HG02642 (cell line): ENCODE data around the gene TGFBR3.
A peak's percentile ranks its signal among the peaks of the same experiment; 100 is the strongest.

Experiments
- ATAC-seq: cut with Tn5 transposase; IDR thresholded peaks from one replicate; pipeline ENCODE4 v1.9.1; 2021; ENCODE audit warnings: mild to moderate bottlenecking; ENCODE audit not compliant: unreplicated experiment, poor library complexity

TGFBR3 gene

GRCh38 chr1:91884459-91885212, 1.3 kb downstream of the TGFBR3 start:
- ATAC-seq: no peak

- ATAC-seq: no peak
Observed at GRCh38 chr1:91883470-91883869, 2.5 kb downstream of the TGFBR3 start.

- ATAC-seq: no peak
Observed at GRCh38 chr1:91881280-91881679, 4.7 kb downstream of the TGFBR3 start.

GRCh38 chr1:91879733-91880132, 6.2 kb downstream of the TGFBR3 start:
- ATAC-seq: no peak

GRCh38 chr1:91877574-91878208, 8.3 kb downstream of the TGFBR3 start:
- no peak for ATAC-seq

GRCh38 chr1:91876781-91877573, 9.0 kb downstream of the TGFBR3 start:
- ATAC-seq: no peak

GRCh38 chr1:91876040-91876470, 9.9 kb downstream of the TGFBR3 start:
- peak; percentile 80 for ATAC-seq

GRCh38 chr1:91874167-91874566, 11.8 kb downstream of the TGFBR3 start:
- ATAC-seq: no peak

GRCh38 chr1:91872559-91873081, 13.3 kb downstream of the TGFBR3 start:
- no peak for ATAC-seq

- no peak for ATAC-seq
Observed at GRCh38 chr1:91872000-91872399, 14.0 kb downstream of the TGFBR3 start.

- ATAC-seq: no peak
Observed at GRCh38 chr1:91870322-91870721, 15.6 kb downstream of the TGFBR3 start.

- ATAC-seq: no peak
Observed at GRCh38 chr1:91866425-91866824, 19.5 kb downstream of the TGFBR3 start.

GRCh38 chr1:91864017-91864700, 21.8 kb downstream of the TGFBR3 start:
- ATAC-seq: no peak

- ATAC-seq: no peak
Observed at GRCh38 chr1:91863498-91863897, 22.5 kb downstream of the TGFBR3 start.

GRCh38 chr1:91862120-91862519, 23.8 kb downstream of the TGFBR3 start:
- no peak for ATAC-seq

- ATAC-seq: no peak
Observed at GRCh38 chr1:91857557-91858239, 28.3 kb downstream of the TGFBR3 start.

- no peak for ATAC-seq
Observed at GRCh38 chr1:91856996-91857395, 29.0 kb downstream of the TGFBR3 start.

- no peak for ATAC-seq
Observed at GRCh38 chr1:91854852-91855534, 31.0 kb downstream of the TGFBR3 start.

GRCh38 chr1:91853397-91853796, 32.6 kb downstream of the TGFBR3 start:
- ATAC-seq: no peak
